Right cardiac atrium (tissue), 5 donors: ENCODE data around the gene SHANK1. TPM values are rescaled to one million over a fixed set of nuclear protein-coding genes. Genes with fewer than 3 reads are reported as not detected.

Experiments used
- ATAC-seq, 2 donors: fragments of 200-7000 bp; cut with Tn5 transposase; one replicate each; pipeline versions ENCODE4 v1.8.0 to v1.9.1; 2020; ENCODE audit warnings: moderate library complexity in 2 of 2, mild to moderate bottlenecking in 1 of 2
- DNase-seq, 3 donors: peaks; one replicate each; pipeline ENCODE4 v3.0.0-alpha.2; 2020
- H3K27ac ChIP-seq: one replicate; pipeline ENCODE4 v1.5.1; 2013; ENCODE audit warnings: mild to moderate bottlenecking, low read length, control low read depth, moderate library complexity
- H3K27me3 ChIP-seq: one replicate; pipeline ENCODE4 v1.6.1; 2013; ENCODE audit not compliant: control insufficient read depth, insufficient read depth
- H3K4me1 ChIP-seq: one replicate; pipeline ENCODE4 v1.6.1; 2013; ENCODE audit warnings: low read length; ENCODE audit not compliant: control insufficient read depth, insufficient read depth
- H3K4me3 ChIP-seq: one replicate; pipeline ENCODE4 v1.5.1; 2013; ENCODE audit warnings: low read length, control low read depth
- H3K9me3 ChIP-seq: one replicate; pipeline ENCODE4 v1.6.1; 2013; ENCODE audit warnings: low read length; ENCODE audit not compliant: control insufficient read depth
- WGBS: extraction: QIAGEN DNeasy Blood & Tissue Kit; methylation state at CpG from one replicate; pipeline ENCODE4 v1.1.7; 2013; 5-methylcytosine and 5-hydroxymethylcytosine counted together
- intact Hi-C, 4 donors: fragments of 100-400 bp; cut with DNase I; formaldehyde crosslinking; loops; one replicate each; pipeline versions ENCODE4 v1.11.0 to v1.14.0; 2022 to 2023
- polyA plus RNA-seq: library from polyadenylated mRNA; stranded (reverse); fragments of 200-250 nt; gene quantifications from one replicate; pipeline ENCODE4 v1.2.3, GENCODE V29; 2013
- total RNA-seq, 4 donors: library from RNA; stranded (reverse); fragmentation: NEBNext Ultra II Directional; extraction: Animal tissue kit (Norgen Biotek cat#: 25700); gene quantifications; one replicate each; pipeline ENCODE4 v1.2.1, GENCODE V29; 2021
- donor health status: healthy with polysubstance abuse.
- donor health status: DM: no; HTN: yes; CAD: no.
- donor health status: DM: no; HTN: no; CAD: no.
- donor health status: DM: no; HTN: yes; CAD: no; lungs with severe emphysema.
- donor health status: DM: yes; HTN: yes; CAD: no.

SHANK1 gene
- total and polyA plus RNA-seq, 5 donors: 0.09 to 1.9 (median 0.56) TPM

DNA sequence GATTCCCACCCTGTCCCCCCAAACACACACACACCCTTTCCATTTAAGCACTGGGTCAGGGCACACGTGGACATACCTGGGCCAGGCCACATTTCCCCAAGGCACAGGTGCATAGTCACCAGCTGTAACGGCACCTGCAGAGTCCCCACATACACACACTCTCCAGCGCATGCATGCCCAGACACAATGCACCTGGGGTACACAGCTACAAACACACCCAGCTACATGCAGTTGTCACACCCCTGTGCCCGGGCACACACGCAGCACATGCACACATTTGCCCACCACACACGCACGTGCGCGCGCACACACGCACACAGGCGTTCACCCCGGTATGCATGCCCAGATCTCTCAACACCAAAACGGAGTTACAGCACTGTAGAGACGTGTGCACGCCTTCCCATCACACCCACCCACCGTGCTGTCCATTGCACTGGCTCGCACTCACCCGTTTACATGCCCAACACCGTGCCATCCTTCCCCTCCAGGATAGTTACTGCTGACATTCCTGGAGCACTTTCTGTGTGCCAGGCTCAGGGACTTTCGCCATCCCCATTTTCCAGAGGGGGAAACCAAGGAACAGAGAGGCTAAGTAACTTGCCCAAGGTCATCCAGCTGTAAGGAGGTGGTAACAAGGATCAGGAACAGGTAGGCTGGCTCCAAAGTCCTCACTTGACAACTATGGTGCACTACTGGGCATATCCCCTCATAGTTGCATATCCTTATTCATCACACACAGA, 749 bp upstream of the SHANK1 start:
- DNase-seq (no peak), ATAC-seq (no peak)
- no peaks in the 10 kb centered on the region for H3K27me3 ChIP-seq
- 62% methylated on average over 21 of the region's 21 CpGs for WGBS
- no peaks in the 10 kb centered on the region for H3K9me3 ChIP-seq
- no peak overlapping the region for H3K27ac ChIP-seq
- intact Hi-C loops: no loop called here
- no peaks in the 10 kb centered on the region for H3K4me1 ChIP-seq
- no peak overlapping the region for H3K4me3 ChIP-seq

DNA sequence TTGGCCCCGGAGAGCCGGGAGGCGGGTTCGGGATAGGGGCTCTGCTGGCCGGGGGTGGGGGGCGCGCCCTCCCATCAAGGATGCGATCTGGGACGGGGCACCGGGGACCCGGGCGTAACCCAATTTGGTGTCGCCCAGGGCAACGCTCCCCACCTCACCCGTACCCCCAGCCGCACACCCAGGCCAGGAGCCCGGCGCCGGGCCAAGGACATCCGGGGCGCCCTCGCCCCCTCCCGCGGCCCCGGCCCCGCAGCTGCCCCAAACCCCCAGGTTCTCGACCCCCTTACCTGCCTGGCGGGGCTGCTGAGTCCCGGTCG, 525 bp downstream of the SHANK1 start:
- 2% methylated on average over 30 of the region's 30 CpGs for WGBS

DNA sequence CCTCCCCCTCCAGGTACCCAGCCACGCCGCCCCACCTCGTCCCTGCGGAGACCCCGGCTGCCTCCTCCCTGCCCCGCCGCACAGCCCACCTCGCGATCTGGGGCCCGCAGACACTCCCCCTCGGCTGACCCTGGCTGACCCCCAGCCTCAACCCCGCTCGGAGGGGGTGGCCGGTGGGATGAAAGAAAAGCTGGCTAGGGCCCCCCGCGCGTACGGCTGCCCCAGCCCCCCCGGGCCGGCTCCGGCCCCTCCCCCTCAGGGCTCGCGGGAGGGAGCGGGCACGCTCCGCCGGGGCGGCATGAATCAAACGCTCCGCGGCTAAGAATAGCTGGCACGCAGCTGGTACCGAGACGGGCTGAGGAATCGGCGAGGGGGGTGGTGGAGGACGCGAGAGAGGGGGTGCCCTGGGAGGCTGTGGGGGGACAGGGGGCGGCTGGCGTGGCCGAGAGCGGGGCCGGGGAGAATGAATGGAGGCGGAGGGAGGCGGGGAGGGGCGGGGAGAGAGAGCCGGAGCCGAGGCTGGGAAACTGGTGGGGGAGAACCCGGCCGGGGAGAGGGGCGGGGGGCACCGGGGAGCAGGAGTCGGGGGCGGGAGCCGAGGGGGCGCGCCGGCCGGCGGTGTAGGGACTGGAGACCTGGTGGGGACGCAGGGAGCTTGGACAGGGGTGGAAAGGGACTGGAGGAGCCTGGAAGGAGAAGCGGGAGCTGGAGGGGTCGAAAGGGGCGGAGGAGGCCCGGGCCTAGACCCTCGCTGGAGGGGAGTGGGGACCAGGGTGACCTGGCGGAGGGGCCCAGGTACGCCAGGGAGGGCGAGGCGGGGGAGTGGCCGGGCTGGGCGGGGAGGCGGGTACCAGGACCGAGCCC, 1.1 kb downstream of the SHANK1 start:
- DNase-seq (peak in 1 of 3 donors; percentile 47), ATAC-seq (no peak)
- WGBS: 1% methylated on average over 74 of the region's 74 CpGs
- Histone ChIP-seq H3K27ac (no peak overlapping the region), H3K4me1 (no peaks in the 10 kb centered on the region), H3K27me3 (no peaks in the 10 kb centered on the region), H3K4me3 (peak overlapping the region; percentile 46), H3K9me3 (no peaks in the 10 kb centered on the region)
- intact Hi-C loops: no loop called here

More for the DNA sequence above, 525 bp downstream of the SHANK1 start:
- Histone ChIP-seq H3K9me3 (no peaks in the 10 kb centered on the region), H3K4me3 (peak overlapping the region; percentile 46), H3K27ac (no peak overlapping the region), H3K4me1 (no peaks in the 10 kb centered on the region), H3K27me3 (no peaks in the 10 kb centered on the region)
- ATAC-seq (no peak), DNase-seq (no peak)
- intact Hi-C loops: no loop called here

DNA sequence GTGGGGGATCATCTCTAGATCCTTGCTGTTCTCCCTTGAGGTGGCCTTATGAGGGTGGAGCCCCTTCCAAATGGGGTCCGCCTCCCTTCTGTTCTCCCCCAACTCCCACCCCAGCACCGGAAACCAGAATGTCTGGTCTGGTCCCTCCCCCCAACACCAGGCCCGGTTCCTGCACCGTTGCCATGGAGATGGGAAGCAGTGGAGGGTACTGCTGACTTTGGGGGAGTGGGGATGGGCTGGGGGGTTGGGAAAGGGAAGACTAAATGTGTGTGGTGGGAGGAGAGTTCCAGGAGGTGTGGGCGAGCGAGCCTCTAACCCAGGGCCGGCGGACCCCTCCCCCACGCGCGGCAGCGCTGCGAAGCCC, 1.7 kb downstream of the SHANK1 start:
- Histone ChIP-seq H3K4me3 (peak overlapping the region; percentile 46), H3K27ac (no peak overlapping the region), H3K27me3 (no peaks in the 10 kb centered on the region), H3K9me3 (no peaks in the 10 kb centered on the region), H3K4me1 (no peaks in the 10 kb centered on the region)
- ATAC-seq: no peak
- WGBS: 12% methylated on average over 13 of the region's 13 CpGs
- no peak for DNase-seq
- intact Hi-C loops: no loop called here

DNA sequence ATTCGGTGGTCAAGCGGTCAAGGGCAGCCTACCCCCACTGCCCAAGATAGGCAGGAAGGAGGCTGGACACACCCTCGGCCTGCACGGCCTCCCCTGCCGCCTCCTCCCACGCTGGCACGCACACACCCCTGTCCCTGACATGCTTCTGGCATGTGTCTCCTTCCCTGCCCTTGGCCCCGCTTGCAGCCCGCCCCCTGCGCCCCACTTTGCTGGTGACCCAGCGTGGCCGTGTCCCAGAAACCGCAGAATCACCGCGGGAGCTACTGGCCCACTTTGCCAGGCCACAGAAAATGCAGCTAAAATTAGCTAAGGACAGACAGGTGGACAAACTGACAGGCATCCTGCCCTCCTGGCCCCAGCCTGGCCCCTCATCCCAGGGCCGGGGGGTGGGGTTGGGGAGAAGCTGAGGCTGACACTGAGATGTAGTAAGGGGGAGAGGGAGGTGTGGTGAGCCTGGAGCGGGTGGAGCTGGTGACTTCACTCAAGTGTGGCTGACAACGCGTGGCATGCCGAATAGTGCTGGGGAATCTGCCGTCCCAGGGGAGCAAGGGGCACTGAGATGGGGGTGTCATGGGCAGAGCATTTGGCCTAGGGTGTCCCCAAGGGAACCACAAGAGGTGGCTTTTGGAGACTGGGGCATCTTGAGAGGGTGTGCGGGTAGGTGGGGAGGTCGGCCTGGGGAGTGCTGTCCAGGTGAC, 2.4 kb downstream of the SHANK1 start:
- H3K4me3 ChIP-seq: no peak overlapping the region
- ATAC-seq: no peak
- no peak overlapping the region for H3K27ac ChIP-seq
- DNase-seq: no peak
- H3K9me3 ChIP-seq: no peaks in the 10 kb centered on the region
- H3K27me3 ChIP-seq: no peaks in the 10 kb centered on the region
- no peaks in the 10 kb centered on the region for H3K4me1 ChIP-seq
- intact Hi-C loops: no loop called here
- 73% methylated on average over 23 of the region's 23 CpGs for WGBS

DNA sequence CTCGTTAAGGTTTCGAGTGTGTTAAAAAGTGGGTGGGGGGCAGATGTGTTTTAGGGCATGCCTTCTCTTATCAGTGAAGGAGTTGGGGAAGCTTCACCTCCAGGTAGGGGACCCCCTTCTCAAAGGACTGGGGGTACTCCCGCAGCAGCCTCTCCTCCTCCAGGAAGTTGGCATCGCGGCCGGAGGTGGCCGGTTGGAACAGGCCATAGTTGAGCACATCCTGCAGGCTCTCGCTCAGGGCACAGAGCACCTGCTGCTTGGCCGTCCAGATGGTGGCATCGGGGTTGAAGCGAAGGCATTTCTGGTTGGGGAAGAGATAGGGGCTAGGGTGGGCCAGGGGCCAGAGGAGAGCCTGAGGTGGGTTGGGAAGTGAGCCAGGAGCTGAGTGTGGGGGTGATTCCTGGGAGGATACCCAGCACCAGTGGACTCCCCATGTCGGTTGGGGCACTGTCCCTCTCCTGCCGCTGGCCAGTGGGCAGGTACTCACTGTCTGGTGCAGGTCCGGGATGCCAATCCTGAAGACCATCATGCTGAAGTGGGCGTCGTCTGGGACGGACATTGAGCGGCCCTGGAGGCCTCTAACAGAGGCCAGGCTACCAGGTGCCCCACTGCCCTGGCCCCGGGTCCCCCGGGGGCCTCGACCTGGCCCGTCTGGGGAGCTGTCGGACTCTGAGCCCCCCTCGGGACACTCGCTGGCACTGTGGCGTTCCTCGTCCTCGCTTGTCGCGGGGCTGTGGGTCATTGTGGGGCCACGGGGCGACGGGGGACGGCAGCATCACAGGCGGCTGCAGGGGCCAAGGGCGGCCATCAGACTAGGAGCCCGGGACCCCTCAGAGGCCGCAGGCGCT, 3.2 kb downstream of the SHANK1 start:
- Histone ChIP-seq H3K27me3 (no peaks in the 10 kb centered on the region), H3K9me3 (no peaks in the 10 kb centered on the region), H3K4me3 (no peak overlapping the region), H3K4me1 (no peaks in the 10 kb centered on the region), H3K27ac (no peak overlapping the region)
- intact Hi-C loops: no loop called here
- no peak for DNase-seq
- 86% methylated on average over 39 of the region's 39 CpGs for WGBS
- ATAC-seq: no peak

DNA sequence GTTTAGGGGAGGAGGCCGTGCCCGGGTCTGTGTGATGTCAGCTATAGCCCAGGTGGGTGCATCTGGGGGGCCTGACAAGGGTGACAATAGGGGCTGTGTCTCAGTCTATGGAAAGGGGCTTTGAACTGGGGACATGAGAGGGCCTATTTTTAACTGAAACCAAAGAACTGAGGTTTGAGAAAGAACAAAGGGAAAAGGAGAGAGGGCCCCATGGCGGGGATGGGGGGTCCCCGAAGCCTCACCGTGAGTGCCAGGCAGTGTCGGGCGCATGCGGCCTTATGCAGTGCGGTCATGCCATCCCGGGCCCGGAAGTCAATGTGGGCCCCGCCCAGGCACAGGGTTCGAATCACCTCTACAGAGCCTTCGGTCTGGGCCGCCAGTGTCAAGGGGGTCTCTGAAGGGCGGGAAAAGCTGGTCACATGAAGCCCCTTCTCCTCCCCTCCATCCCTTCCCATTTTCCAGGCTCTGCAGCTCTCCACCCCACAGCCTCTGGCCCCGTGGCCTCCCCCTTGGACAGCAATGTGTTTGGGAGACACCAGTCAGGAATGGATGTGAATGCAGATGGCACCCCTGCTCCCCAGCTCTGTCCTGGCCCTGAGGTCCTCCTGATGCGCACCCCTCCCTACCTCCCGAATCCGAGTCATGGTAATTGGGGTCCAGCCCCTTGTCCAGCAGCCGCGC, 5.9 kb downstream of the SHANK1 start:
- Histone ChIP-seq H3K4me1 (no peaks in the 10 kb centered on the region), H3K27ac (no peak overlapping the region), H3K4me3 (no peak overlapping the region), H3K27me3 (no peaks in the 10 kb centered on the region), H3K9me3 (no peaks in the 10 kb centered on the region)
- WGBS: 90% methylated on average over 22 of the region's 22 CpGs
- DNase-seq (no peak), ATAC-seq (no peak)
- intact Hi-C loops: no loop called here

DNA sequence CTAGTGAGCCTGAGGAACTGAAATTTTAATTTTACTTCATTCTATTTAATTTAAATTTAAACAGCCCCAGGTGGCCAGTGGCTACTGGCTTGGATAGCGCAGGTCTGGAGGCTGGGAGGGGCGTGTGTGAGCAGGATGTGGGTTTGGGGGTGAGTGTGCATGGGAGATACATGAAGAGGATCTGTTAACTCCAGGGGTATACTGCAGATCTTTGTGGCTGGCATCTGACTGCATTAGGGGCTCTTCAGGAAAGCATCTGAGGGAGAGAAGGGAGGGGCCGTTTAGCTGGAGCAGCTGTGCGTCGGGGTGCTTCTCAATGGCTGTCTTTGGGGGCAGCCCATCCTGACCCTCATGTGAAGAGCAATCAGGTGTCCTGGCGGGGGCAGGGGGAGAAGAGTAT, 6.8 kb downstream of the SHANK1 start:
- Histone ChIP-seq H3K4me3 (no peak overlapping the region), H3K27me3 (no peaks in the 10 kb centered on the region), H3K4me1 (no peaks in the 10 kb centered on the region), H3K9me3 (no peaks in the 10 kb centered on the region), H3K27ac (no peak overlapping the region)
- intact Hi-C loops: no loop called here
- no peak for ATAC-seq
- DNase-seq: no peak
- 80% methylated on average over 6 of the region's 6 CpGs for WGBS

DNA sequence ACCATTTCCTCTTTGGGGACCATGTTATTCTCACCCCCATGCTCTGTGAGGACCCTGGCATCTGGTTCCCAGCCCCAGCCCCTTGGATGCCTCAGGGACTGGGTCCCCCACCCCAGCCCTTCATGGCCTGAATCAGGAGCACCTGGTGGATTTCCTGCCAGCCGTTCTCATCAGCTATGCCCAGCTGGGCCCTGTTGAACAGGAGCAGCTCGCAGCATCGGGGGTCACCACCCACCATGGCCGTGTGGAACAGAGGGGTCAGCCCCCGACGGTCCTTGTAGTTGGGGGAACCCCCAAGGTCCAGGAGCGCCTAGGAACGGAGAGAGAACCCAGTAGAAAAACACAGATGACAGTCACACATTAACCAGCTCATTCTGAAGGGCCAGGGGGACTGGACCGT, 7.8 kb downstream of the SHANK1 start:
- Histone ChIP-seq H3K9me3 (no peaks in the 10 kb centered on the region), H3K27me3 (no peaks in the 10 kb centered on the region), H3K4me3 (no peak overlapping the region), H3K4me1 (no peaks in the 10 kb centered on the region), H3K27ac (no peak overlapping the region)
- ATAC-seq (no peak), DNase-seq (no peak)
- intact Hi-C loops: no loop called here
- WGBS: 86% methylated on average over 9 of the region's 9 CpGs

DNA sequence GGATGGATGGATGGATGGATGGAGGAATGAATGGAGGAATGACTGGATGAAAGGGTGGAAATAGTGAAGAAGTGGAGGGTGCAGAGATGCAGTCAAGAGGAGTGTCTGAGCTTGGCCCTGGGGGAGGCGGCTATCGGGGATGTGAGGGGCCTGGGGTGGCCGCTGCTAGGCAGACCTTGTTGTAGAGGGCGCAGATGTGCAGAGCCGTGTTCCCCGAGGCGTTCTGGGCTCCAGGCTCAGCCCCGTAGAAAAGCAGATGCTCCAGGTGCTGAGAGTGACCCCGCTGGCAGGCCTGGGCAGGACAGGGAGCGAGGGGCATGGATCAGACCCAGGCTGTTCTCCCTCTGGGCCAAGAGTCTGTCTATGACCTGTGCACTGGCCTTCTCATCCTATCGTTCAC, 8.4 kb downstream of the SHANK1 start:
- Histone ChIP-seq H3K27me3 (no peaks in the 10 kb centered on the region), H3K9me3 (no peaks in the 10 kb centered on the region), H3K27ac (no peak overlapping the region), H3K4me3 (no peak overlapping the region), H3K4me1 (no peaks in the 10 kb centered on the region)
- WGBS: 89% methylated on average over 11 of the region's 11 CpGs
- DNase-seq (no peak), ATAC-seq (no peak)
- intact Hi-C loops: no loop called here
